IMR-90 (cell line): Measurements from ENCODE around the gene FOXN3. TPM values are rescaled to one million over a fixed set of nuclear protein-coding genes. Genes with fewer than 3 reads are reported as not detected.

Experiments
- ATAC-seq: fragments of 200-7000 bp; cut with Tn5 transposase; 2 replicates; pipeline ENCODE4 v1.9.1; 2020; ENCODE audit warnings: low read depth, mild to moderate bottlenecking, moderate library complexity
- BruUV-seq: library from RNA; stranded (reverse); fragments of 400-500 nt; replicated peaks from 2 replicates; lab custom pipeline; 2021; lab: Mats Ljungman, UMichigan
- CTCF ChIA-PET: fragments of 300-600 bp; formaldehyde crosslinking; extraction: SDS; loops from one replicate; lab custom pipeline; 2021; ENCODE audit warnings: antibody characterized with exemption; lab: Yijun Ruan, JAX
- POLR2A ChIA-PET: fragments of 300-600 bp; sonication (Branson Sonifier 250); formaldehyde crosslinking; loops from one replicate; lab custom pipeline; 2022; ENCODE audit warnings: antibody characterized with exemption; ENCODE audit not compliant: unreplicated experiment; lab: Charles Lee
- DNase-seq: peaks from one replicate; pipeline ENCODE4 v3.0.0; 2013
- H2AFZ ChIP-seq: replicated peaks from 2 replicates; pipeline ENCODE3; 2013; ENCODE audit warnings: low read length, mild to moderate bottlenecking; ENCODE audit not compliant: poor library complexity
- H2AK5ac ChIP-seq: 2 replicates; pipeline ENCODE4 v1.6.1; 2013; ENCODE audit warnings: low read depth, low read length, inconsistent platforms
- H2AK9ac ChIP-seq: replicated peaks from 2 replicates; pipeline ENCODE3; 2013; ENCODE audit warnings: mild to moderate bottlenecking, low read depth, low read length, moderate library complexity; ENCODE audit not compliant: poor library complexity
- H2BK120ac ChIP-seq: 2 replicates; pipeline ENCODE4 v1.6.1; 2013; ENCODE audit warnings: low read depth, low read length, inconsistent platforms
- H2BK15ac ChIP-seq: 3 replicates; pipeline ENCODE4 v1.6.1; 2013; ENCODE audit warnings: low read depth, low read length, inconsistent platforms
- H2BK20ac ChIP-seq: 2 replicates; pipeline ENCODE4 v1.6.1; 2013; ENCODE audit warnings: low read depth, mild to moderate bottlenecking, inconsistent platforms, low read length, moderate library complexity
- H2BK5ac ChIP-seq: 2 replicates; pipeline ENCODE4 v1.6.1; 2013; ENCODE audit warnings: mild to moderate bottlenecking, low read depth, low read length, inconsistent platforms; ENCODE audit not compliant: poor library complexity, severe bottlenecking
- H3K14ac ChIP-seq: replicated peaks from 2 replicates; pipeline ENCODE4 v1.6.1; 2013; ENCODE audit warnings: low read depth, low read length, inconsistent platforms
- H3K18ac ChIP-seq: 2 replicates; pipeline ENCODE4 v1.6.1; 2013; ENCODE audit warnings: low read depth, low read length, control low read depth
- H3K23ac ChIP-seq: 2 replicates; pipeline ENCODE4 v1.6.1; 2013; ENCODE audit warnings: low read depth, low read length, inconsistent platforms
- H3K27ac ChIP-seq: 2 replicates; pipeline ENCODE4 v1.5.1; 2013; ENCODE audit warnings: mild to moderate bottlenecking, control low read depth, low read length; ENCODE audit not compliant: insufficient read depth
- H3K27me3 ChIP-seq: 2 replicates; pipeline ENCODE4 v1.6.1; 2013; ENCODE audit warnings: low read length; ENCODE audit not compliant: control insufficient read depth, insufficient read depth
- H3K36me3 ChIP-seq: 2 replicates; pipeline ENCODE4 v1.6.1; 2013; ENCODE audit warnings: low read length, mixed read lengths; ENCODE audit not compliant: control insufficient read depth, insufficient read depth
- H3K4ac ChIP-seq: 2 replicates; pipeline ENCODE4 v1.6.1; 2013; ENCODE audit warnings: low read depth, low read length, inconsistent platforms
- H3K4me1 ChIP-seq: 2 replicates; pipeline ENCODE4 v1.6.1; 2013; ENCODE audit warnings: low read length, mixed read lengths; ENCODE audit not compliant: control insufficient read depth, insufficient read depth
- H3K4me2 ChIP-seq: 2 replicates; pipeline ENCODE4 v1.6.1; 2013; ENCODE audit warnings: low read depth, mild to moderate bottlenecking, control low read depth, low read length, moderate library complexity
- H3K4me3 ChIP-seq: 2 replicates; pipeline ENCODE4 v1.5.1; 2013; ENCODE audit warnings: low read depth, mild to moderate bottlenecking, control low read depth, low read length, moderate library complexity; ENCODE audit not compliant: insufficient read depth
- H3K56ac ChIP-seq: 2 replicates; pipeline ENCODE4 v1.6.1; 2013; ENCODE audit warnings: low read length, inconsistent platforms; ENCODE audit not compliant: insufficient read depth; ENCODE audit errors: extremely low read depth
- H3K79me1 ChIP-seq, 2 experiments: 2 replicates each; pipeline ENCODE4 v1.6.1; 2013; ENCODE audit warnings: low read length in 2 of 2, inconsistent platforms in 1 of 2, low read depth in 1 of 2
- H3K9ac ChIP-seq: 2 replicates; pipeline ENCODE4 v1.6.1; 2013; ENCODE audit warnings: low read depth, low read length, control low read depth
- H3K9me1 ChIP-seq: 2 replicates; pipeline ENCODE4 v1.6.1; 2013; ENCODE audit warnings: low read length, inconsistent platforms; ENCODE audit not compliant: insufficient read depth
- H3K9me3 ChIP-seq: 2 replicates; pipeline ENCODE4 v1.6.1; 2013; ENCODE audit warnings: low read length; ENCODE audit not compliant: control insufficient read depth, insufficient read depth
- H4K20me1 ChIP-seq: 2 replicates; pipeline ENCODE4 v1.6.1; 2013; ENCODE audit warnings: low read length, inconsistent platforms; ENCODE audit not compliant: insufficient read depth
- H4K5ac ChIP-seq: 2 replicates; pipeline ENCODE4 v1.6.1; 2013; ENCODE audit warnings: mild to moderate bottlenecking, low read depth, low read length, control low read depth
- H4K8ac ChIP-seq, 2 experiments: 2 replicates each; pipeline ENCODE4 v1.6.1; 2013; ENCODE audit warnings: low read depth in 2 of 2, low read length in 2 of 2, control low read depth in 1 of 2, inconsistent platforms in 1 of 2
- H4K91ac ChIP-seq: 2 replicates; pipeline ENCODE4 v1.6.1; 2013; ENCODE audit warnings: low read depth, low read length, inconsistent platforms; ENCODE audit not compliant: insufficient read depth
- CHD1 ChIP-seq: IDR thresholded peaks from 2 replicates; pipeline ENCODE4 v1.6.1; 2012; ENCODE audit warnings: low read depth, low read length, improper control_type of control experiment
- MAFK ChIP-seq: IDR thresholded peaks from 2 replicates; pipeline ENCODE4 v1.6.1; 2012; ENCODE audit warnings: low read depth, low read length, improper control_type of control experiment
- MAZ ChIP-seq: IDR thresholded peaks from 2 replicates; pipeline ENCODE4 v1.6.1; 2012; ENCODE audit warnings: low read depth, mild to moderate bottlenecking, low read length, improper control_type of control experiment, moderate library complexity, borderline replicate concordance
- MXI1 ChIP-seq: IDR thresholded peaks from 2 replicates; pipeline ENCODE4 v1.6.1; 2012; ENCODE audit warnings: low read depth, mild to moderate bottlenecking, low read length, moderate library complexity, borderline replicate concordance
- RAD21 ChIP-seq: IDR thresholded peaks from 2 replicates; pipeline ENCODE4 v1.6.1; 2012; ENCODE audit warnings: low read length, improper control_type of control experiment
- RCOR1 ChIP-seq: IDR thresholded peaks from 2 replicates; pipeline ENCODE4 v1.6.1; 2012; ENCODE audit warnings: mild to moderate bottlenecking, low read length, improper control_type of control experiment; ENCODE audit not compliant: insufficient replicate concordance
- WGBS, 2 experiments: methylation state at CpG; one replicate each; pipeline versions ENCODE4 v1.1.5 to v1.1.7; 2013; ENCODE audit warnings: missing lambda C conversion rate in 2 of 2; ENCODE audit not compliant: insufficient read length in 1 of 2; ENCODE audit errors: extremely low coverage in 2 of 2; 5-methylcytosine and 5-hydroxymethylcytosine counted together
- dilution Hi-C: fragments of 300-500 bp; cut with HindIII; formaldehyde crosslinking; loops from one replicate; pipeline ENCODE4 v1.14.3; 2018; ENCODE audit warnings: low sequenced_read_pairs; ENCODE audit not compliant: unreplicated experiment
- in situ Hi-C: fragments of 300-500 bp; cut with MboI; formaldehyde crosslinking; loops from 3 replicates; pipeline ENCODE4 v1.14.3; 2019; ENCODE audit warnings: low sequenced_read_pairs, inconsistent platforms, mixed read lengths
- intact Hi-C: fragments of 100-400 bp; cut with micrococcal nuclease; formaldehyde crosslinking; loops from 2 replicates; pipeline ENCODE4 v1.10.0; 2022
- polyA plus RNA-seq, 3 experiments: library from polyadenylated mRNA; depleted of rRNA; stranded (reverse); fragments of >200 nt; gene quantifications; 2 replicates each; pipeline ENCODE4 v1.2.3, GENCODE V29; 2012; ENCODE audit warnings: low replicate concordance in 1 of 3
- total RNA-seq: library from RNA; depleted of rRNA; stranded (reverse); fragments of >200 nt; gene quantifications from 2 replicates; pipeline ENCODE4 v1.2.3, GENCODE V29; 2012
- TF ChIP-seq, protein P1 (sequence below): fragments of 150-350 bp; IDR thresholded peaks from 2 replicates; pipeline ENCODE4 v1.6.1; 2016; ENCODE audit warnings: low read depth, mild to moderate bottlenecking, low read length, moderate library complexity, borderline replicate concordance

FOXN3 gene
- total and polyA plus RNA-seq, 2 of the 4 experiments (the other 2 are of a cell fraction): 22.6 to 33.7 TPM

- peaks cover 24 to 40% of the 10 kb centered on the region in 2 experiments for H3K79me1 ChIP-seq
- no peak overlapping the region for H4K91ac ChIP-seq
- H2BK20ac ChIP-seq: no peak overlapping the region
- H3K9me3 ChIP-seq: no peaks in the 10 kb centered on the region
- no peak overlapping the region for H2BK15ac ChIP-seq
- ChIA-PET POLR2A (no interaction called here), CTCF (no interaction called here)
- no peak overlapping the region for H3K27ac ChIP-seq
- peaks cover 7% of the 10 kb centered on the region for H3K9me1 ChIP-seq
- no peak for ATAC-seq
- no peak overlapping the region for H3K4ac ChIP-seq
- intact Hi-C loops: no loop called here
- in situ Hi-C loops: no loop called here
- dilution Hi-C loops: no loop called here
- peaks cover 10% of the 10 kb centered on the region; the same call in 1 of the 2 replicates for H3K36me3 ChIP-seq
- H3K4me3 ChIP-seq: no peak overlapping the region
- no peak overlapping the region for H3K18ac ChIP-seq
- no peak overlapping the region for H4K5ac ChIP-seq
- 0% methylated on average over 1 of the region's 11 CpGs; no CpG with 5 or more reads in 1 of the 2 experiments for WGBS, 2 experiments
- H4K20me1 ChIP-seq: peaks cover 19% of the 10 kb centered on the region
- TF ChIP-seq CHD1 (no peak), MAFK (no peak), RAD21 (no peak), MAZ (no peak), RCOR1 (no peak), MXI1 (no peak)
- TF ChIP-seq, protein P1, sequence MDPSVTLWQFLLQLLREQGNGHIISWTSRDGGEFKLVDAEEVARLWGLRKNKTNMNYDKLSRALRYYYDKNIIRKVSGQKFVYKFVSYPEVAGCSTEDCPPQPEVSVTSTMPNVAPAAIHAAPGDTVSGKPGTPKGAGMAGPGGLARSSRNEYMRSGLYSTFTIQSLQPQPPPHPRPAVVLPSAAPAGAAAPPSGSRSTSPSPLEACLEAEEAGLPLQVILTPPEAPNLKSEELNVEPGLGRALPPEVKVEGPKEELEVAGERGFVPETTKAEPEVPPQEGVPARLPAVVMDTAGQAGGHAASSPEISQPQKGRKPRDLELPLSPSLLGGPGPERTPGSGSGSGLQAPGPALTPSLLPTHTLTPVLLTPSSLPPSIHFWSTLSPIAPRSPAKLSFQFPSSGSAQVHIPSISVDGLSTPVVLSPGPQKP: no peak
- BruUV-seq: no TSS peak
- no peaks in the 10 kb centered on the region for H3K27me3 ChIP-seq
- H3K23ac ChIP-seq: no peak overlapping the region
- H2BK5ac ChIP-seq: no peak overlapping the region
- no peak overlapping the region for H4K8ac ChIP-seq
- H2AK5ac ChIP-seq: no peak overlapping the region
- H2AK9ac ChIP-seq: no peak overlapping the region
- H2BK120ac ChIP-seq: no peak overlapping the region
- no peak overlapping the region for H3K56ac ChIP-seq
- DNase-seq: no peak
- H3K14ac ChIP-seq: no peak overlapping the region
- H3K4me2 ChIP-seq: no peak overlapping the region
- H2AFZ ChIP-seq: no peak overlapping the region
- no peak overlapping the region for H3K9ac ChIP-seq
- H3K4me1 ChIP-seq: peaks cover 10% of the 10 kb centered on the region
Measured at GRCh38 chr14:89190765-89191513, 226.1 kb downstream of the FOXN3 start.
